ENCODE data around the gene DNAJB13.

The DNAJB13 gene

DNA sequence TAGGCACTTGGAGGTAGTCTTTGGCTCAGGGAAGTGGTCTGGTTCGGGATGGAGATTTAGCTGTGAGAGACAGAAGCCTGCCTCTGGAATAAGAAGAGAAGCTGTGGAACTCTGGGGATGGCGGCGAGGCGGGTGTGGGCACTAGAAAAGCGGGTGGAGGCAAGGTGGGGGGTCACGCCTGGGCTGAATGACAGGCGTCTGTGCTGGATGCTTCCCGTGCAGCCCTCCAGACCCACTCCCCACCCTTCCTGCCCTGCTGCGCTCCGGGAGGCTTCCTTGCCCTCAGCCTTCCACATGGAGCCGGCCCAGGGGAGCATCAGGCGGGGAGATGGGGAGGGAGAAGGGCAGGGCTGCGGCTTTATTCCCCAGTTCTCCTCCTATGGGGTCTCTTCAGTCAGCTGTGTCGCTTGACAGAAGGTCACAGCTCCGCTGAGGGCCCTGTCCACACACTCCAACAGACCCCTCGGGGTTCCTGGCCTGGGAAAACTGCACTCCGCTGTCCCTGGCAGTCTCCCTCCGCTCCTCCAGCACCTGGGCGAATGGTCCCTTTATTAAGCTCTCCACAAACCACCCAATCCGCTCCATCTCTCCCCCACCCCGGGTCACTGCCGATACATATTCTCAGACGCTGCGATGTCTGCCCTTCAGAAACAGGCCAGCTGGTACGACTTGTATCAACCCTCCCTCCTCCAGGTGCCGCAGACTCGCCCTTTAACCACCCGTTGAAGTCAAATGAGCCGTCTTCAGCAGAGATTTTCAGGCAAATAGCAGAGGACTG, 6.2 kb downstream of the DNAJB13 start:
- no peak for DNase-seq

DNA sequence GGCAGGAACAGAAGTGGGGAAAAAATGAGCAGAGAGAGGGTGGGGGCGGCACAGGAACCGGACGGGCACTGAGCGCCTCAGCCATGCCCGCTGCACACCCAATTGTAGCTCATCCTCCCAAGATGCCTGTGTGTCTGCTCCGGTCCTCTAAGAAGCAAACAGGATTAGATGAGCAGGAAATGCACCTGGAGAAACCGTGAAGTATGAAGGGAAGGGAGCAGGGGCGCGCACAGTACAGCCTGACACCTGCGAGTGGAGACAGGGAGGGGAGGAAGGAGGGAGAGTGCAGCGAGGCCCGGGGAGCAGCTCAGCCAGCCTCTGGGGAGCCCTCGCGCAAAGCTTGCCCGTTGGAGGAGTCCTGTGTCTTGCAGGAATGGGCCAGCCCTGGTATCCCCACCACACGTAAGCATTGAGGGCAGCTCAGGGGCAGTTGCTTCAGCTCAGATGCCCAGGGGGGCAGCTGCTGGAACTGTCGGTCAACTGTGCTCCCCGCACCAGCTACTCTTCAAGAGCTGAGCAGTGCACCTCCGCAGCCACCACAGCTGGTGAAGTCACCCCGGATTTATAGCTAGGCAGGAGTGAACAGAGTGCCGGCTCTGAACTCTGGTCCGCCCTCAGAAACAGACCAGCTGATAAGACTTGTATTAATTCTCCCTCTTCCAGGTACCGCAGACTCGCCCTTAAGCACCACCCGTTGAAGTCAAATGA, 7.0 kb downstream of the DNAJB13 start:
- no peak for DNase-seq

DNA sequence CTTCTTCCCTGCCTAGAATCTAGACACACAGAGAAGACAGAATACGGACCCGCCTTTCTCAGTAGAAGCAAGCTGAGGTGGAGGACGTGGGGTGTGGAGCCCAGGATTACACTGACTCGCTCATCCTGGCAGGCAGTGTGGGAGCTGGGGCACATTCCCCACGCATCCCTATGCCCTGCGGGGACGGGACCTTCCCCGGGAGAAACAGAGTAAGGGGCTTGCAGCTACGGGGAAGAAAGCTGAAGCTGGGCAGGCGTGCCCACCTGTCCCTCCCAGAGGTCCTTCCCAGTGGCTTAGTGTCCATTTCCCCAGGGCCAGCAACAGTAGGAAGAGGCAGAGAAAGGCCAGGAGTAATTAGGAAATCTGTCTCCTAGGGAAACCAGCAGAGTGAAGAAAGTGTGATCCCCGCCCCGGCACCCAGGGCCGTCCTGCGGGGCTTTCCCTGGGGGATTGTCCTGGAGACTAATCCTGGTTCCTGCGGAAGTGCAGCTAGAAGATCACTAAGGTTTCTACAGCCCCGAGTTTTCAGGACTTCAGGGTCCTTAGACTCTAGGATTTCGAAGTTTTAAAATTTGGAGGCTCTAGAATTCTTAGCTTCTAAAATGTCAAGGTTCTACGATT, 7.8 kb downstream of the DNAJB13 start:
- no peak for DNase-seq

DNA sequence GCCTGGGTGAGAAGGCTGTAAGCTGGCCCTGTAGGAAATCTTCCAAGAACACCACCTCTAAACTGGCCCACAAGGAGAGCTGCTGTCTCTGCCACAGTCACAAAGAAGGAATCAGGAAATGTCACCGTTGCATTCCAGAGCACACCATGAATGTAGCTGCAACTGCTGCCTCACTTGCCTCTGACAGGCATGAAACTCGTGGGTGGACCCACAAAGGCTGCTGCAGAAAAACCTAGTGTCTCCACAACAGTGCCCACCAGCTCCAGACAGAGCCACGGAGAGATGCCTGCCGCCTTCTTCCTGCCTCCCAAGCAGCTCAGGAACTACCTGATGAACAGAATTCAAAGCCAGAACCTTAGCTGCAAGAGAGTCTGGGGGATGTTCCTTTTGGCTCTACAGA, 10.5 kb downstream of the DNAJB13 start:
- DNase-seq: no peak

DNA sequence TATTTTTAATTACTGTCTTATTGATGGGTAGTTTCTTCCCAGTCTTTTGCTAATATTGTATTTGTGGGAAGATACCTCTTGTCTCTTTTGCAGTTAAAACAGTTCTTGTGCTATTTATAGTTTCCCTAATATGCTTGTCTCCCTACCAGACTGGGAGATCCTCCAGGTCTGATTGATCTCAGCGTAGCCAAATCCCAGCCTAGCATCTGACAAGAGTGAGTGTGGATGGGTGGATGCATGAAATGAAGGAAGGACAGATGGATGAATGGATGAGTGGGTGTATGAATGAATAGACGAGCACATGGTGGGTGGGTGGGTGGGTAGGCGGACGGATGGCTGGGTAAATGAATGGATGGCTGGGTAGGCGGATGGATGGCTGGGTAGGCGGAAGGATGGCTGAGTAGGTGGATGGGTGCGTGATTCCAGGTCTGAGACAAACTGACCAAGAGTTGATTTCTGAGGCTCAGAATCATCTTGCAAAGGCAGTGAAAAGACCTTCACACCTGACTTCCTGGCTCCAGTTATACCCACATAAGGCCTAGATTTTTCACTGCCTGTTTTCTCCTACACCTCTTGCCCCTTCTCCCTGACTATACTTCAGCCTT, 11.4 kb downstream of the DNAJB13 start:
- DNase-seq: no peak

DNA sequence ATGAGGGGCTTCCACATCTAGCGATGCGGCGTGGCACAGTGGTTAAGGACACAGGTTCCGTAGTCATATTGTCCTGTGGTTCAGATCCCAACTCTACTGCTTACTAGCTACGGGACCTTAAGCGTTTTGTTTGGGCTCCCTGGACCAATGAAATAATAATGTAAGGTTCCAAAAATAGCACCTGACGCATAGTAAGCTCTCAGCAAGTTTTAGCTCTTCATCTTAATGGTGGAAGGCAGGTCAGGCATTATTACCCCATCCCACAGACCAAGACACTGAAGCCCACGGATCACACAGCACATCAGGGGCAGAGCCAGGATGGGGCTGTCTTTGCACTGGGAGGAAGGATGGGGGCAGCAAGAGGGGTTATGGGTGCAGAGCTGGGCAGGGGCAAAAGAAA, 13.0 kb downstream of the DNAJB13 start:
- no peak for DNase-seq

DNA sequence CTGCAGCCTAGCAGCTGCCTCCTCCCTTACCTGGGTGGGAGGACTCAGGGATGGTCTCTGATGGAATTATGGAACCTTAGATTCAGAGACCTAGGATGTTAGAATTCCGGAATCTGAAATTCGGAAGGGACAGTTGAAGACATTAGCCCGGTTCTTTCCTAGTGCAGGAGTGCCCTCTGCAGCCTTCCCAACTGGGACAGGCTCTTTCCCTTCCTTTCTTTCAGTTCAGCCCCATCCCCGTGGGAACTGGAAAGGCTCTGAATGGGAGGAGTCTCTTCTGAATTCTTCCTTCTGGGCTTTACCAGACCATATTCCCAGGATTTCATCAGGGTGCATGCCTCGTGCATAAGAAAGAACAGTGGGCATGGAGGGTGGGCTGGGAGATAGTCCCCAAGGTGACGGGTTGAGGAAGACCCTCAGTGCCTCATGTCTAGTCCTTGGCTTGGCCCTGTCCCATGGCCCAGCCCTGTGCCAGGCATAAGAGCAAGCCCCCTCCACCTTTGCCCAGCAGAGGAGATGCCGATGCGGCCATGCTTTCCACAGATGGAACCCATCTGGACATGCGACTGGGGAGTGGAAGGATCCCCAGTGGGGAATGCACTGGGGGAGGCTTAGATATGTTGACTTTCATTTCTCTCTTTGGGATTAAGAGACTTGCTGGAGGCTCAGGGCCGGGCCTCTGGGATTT, 14.4 kb downstream of the DNAJB13 start:
- DNase-seq: no peak

DNA sequence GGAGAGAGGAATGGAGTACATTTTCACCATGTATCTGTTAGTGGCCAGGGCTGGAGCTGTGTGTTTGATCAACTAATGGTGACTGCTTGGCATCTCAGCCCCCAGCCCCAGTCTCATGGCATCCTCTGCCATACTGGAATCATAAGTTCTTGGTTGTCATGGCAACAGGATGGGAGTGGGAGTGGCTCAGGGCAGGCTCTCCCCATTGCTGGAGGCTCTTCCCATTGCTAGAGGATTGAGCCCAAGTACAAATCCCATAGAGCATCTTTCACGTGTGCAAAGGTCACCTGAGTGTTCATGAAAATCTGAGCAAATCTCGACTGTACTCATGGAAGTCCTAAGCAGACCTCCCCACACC, 14.9 kb downstream of the DNAJB13 start:
- DNase-seq: no peak

DNA sequence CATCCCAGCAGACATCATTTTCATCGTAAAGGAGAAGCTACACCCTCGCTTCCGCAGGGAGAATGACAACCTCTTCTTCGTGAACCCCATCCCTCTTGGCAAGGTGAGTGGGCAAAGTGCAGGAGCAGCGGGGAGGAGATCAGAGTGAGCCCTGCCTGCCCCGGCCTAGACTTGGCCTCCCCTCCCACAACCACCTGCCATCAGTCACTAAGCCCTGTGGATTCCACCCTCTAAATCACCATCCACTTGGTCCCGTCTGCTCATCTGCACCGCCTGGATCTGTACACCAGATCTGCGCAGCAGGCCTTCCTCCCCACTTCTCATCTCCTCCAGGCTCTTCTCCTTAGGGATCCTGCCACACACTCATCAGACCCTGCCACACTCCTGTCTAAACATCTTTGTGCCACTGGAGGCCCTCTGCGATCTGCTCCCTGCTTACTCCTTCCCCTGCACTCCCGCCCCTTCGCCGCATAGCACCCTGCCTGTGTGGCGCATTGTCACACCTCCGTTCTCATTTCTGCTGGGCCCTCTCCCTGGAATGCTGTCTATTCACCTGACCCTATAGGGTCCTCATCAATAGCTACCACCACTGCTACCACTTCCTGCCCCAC, 17.6 kb downstream of the DNAJB13 start:
- DNase-seq: no peak

DNA sequence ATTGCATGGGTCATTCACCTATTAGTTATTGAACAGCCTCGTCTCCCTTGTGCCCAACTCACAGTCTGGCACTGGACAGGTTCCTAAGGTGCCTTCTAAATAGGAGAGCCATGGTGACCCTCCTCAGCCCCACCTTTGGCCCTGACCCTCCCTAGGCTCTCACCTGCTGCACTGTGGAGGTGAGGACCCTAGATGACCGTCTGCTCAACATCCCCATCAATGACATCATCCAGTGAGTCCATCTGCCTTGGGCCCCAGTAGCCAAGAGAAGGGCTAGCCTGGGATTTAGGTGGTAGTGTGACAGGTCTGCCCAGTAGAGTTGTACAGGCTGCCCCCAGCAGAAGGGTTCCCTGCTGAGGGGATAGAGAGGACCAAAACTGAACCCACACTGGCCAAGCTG, 18.3 kb downstream of the DNAJB13 start:
- no peak for DNase-seq

DNA sequence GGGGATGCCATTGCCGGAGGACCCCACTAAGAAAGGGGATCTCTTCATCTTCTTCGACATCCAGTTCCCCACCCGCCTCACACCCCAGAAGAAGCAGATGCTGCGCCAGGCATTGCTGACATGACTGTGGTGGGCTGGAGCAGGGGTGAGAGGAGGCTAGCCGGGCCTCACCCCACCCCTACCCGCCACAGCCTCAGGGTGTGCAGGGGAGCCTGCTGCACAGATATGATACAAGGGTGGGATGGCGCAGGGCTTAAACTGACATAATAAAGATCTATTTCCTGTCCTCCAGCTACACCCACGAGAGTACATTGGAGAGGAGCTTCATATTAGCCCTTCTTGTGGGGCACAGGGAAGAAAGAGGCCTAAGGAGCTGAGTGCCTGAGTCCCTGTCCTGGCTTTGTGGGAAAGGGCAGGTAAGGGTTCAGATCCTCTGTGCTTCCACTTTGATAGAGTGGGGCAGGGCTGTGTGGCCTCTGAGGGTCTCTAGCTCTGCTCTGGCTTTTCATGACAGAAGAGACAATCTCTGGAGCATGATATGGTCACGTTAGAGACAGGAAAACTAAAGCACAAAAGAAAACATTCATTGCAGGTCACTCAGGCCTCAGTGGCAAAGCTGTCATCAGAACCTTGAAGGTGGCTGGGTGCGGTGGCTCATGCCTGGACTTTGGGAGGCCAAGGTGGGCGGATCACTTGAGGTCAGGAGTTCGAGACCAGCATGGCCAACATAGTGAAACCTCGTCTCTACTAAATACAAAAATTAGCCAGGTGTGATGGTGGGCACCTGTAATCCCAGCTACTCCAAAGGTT, 19.4 kb downstream of the DNAJB13 start:
- no peak for DNase-seq

DNA sequence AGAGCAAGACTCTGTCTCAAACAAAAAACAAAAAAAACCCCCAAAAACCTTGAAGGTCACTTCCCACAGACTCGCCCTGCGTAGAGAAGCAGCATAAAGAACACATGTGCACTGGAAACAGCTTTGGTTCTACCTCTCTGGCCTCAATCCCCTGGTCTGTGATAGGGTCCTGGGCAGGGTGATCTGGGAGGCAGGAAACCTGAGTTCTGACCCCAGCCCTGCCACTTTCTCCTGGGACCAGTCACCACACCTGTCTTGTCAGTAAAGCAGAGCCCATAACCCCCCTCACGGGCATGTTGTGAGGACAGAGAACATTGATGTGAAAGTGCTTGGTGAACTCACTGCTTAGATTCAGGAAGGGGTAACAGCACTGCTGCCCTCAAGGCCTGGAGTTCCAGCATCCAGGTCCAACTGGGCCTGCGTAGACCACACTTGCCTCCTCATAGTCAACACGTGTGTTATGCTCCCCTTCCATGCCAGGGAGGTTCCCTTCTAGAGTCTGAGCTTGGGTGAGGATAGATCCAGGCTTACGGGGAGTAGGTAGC, 20.4 kb downstream of the DNAJB13 start:
- DNase-seq: no peak

DNA sequence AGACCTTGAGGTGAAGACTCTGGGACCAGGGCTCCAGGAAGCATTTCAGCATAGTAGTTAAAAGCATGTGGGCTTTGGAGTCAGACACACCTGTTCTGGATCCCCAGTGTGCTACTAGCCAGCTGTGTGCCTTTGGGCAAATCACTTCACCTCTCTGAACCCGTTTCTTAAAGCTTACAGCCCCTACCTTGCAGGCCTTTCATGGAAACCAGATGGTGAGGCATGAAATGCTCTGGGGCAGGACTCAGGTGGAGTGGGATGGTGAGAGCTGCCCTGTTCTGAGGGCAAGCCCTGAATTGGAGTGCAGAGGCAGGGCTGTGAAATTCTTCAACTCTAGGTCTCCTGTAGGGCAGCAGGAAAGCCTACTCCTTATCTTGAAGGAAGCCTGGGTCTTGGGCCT, 21.4 kb downstream of the DNAJB13 start:
- no peak for DNase-seq

DNA sequence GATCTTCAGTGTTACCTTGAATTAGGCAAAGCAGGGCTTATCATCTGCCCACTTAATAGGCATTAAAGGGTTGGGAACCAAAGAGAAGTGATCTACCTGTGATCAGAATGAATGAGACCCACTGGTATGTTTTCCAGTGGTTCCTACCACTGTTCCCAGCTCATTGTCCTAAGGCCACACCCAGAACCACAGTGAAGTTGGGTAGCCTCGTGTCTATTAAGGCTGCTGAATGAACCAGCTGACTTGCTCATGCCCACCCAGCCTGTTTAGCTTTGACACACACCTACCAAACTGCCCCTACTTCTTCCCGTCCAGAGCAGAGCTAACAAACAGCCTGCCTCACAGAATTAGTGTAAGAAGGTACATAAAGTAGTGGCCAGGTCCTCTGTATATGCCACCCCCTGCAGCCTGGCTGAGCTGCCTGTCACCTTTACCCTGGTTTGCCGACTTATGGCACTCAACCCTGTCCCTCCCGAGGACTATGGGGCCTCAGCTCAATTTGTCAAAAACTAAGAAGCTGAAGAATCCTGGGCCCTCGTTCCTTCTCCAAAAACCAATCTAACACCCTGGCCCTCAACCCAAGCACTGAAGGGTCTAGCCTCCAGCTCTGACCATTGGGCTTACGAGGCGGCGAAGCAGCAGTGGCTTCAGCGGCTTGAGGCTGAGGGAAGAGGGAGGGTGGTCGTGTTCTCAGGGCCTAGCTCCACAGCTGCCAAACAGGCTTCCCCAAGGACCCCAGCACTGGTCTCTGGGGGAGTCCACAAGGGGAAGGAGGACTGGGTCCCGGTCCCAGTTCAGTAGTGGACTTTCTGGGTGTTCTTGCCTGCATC, 22.0 kb downstream of the DNAJB13 start:
- no peak for DNase-seq

DNA sequence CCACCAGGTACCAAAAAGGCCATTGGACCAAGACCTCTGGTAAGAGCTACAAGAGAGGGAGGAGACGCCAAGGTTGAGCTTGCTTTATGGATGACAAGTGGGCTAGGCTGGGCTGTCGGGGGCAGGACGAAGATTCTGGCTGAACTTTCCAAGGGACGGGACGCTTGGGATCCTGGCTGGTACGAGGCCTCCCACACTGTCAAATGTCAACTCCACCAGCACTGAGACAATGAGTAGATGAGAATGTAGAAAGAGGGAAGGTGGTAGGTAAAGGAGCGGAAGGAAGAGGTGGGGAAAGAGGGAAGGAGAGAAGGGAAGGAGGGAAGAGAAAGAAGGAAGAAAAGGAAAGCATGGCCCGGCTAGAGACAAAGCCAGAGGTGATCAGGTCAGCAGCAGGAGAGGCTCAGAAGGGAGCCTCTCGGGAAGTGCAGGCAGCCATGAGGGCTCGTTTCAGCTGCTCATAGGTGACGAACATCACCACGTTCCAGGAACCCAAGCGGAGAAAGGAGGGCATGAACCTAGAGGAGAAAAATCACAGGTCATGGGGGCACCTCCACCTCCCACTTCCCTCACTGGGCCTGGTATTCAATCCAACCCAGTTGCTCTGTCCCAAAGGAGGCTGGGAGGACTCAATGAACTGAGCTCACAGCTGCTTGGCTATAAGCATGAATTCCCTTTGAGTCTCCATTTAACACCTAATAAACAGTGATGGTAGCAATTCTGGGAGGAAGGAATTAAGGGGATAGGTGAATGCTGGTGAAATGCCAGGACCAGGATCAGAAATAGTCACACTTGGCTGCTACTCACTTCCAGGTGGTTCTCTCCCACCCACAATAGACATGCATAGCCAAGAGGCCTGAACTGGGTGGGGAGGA, 24.0 kb downstream of the DNAJB13 start:
- no peak for DNase-seq

DNA sequence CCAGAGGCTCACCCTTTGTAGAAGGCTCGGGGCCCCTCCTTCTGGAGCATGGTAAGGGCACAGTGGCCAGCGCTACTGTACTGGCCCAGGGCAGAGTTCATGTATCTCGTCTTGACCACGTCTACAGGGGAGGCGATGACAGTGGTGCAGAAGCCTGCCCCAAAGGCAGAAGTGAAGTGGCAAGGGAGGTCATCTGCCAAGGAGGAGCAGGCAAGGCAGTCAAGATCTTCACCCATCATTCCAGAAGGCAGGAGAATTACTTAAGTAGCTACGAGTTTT, 24.6 kb downstream of the DNAJB13 start:
- no peak for DNase-seq

DNA sequence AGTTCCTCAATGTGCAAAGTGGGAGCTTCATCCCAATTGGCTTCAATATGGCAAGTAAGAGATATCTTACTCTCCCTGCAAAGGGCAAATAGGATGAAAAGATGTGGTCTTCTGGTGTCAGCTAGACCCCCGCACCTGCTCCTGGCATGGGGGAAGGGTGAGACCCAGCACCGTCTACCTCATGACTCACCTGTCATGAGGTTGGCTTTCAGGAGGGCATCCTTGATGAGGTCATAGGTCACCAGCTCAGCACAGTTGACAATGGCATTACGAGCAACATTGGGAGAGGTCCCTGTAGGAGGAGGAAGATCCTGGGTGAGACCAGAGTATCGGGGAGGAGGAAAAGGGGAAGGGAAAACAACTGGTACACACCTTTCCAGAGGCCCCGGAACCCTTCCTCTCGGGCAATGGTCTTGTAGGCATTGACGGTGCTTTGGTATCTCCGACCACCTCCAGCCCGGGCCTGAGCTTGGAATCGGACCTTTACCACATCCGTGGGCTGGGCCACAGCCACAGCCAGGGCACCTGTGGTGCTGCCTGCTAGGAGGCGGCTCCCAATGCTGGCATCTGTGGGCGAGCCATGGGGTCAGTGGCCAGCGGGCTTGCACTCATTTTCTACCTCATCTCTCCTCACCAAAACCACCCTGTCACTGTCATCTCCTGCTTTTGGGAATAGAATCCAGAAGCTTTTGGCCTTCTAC, 25.8 kb downstream of the DNAJB13 start:
- no peak for DNase-seq

DNA sequence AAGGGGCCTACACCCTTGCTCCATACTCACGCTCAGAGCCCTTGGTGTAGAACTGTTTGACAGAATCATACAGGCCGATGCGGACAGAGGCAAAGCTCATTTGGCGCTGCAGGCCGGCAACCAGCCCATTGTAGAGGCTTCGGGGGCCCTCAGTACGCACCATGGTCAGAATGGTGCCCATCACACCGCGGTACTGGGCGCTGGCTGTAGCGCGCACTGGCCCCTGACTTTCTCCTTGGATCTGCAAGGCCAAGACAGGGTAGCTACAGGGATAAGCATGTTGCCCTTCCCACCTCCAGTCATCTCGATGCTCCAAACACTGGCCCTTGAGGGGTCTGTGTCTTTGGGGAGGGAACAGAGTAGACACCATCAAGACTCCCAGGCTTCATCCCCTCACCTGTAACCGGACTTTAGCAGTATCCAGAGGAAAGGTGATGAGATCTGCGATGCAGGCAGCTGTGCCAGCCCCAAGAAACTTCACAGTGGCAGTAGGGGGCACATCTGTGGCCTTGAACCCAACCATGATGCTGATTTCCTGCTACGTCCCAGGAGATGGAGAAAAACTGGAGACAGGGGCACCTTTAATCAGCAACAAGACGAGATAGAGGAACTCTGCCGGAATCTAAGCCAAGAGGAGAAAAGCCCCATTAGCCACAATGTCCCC, 27.2 kb downstream of the DNAJB13 start:
- DNase-seq: no peak

Data from inflammatory macrophage treated with lipopolysaccharide for 1 hour (primary cell).